ENCODE data around the gene CNTN1. TPM values are rescaled to one million over a fixed set of nuclear protein-coding genes. Genes with fewer than 3 reads are reported as not detected.

CNTN1 gene
- total RNA-seq, 1 donor from 2014 or later = 2.3 TPM

DNA sequence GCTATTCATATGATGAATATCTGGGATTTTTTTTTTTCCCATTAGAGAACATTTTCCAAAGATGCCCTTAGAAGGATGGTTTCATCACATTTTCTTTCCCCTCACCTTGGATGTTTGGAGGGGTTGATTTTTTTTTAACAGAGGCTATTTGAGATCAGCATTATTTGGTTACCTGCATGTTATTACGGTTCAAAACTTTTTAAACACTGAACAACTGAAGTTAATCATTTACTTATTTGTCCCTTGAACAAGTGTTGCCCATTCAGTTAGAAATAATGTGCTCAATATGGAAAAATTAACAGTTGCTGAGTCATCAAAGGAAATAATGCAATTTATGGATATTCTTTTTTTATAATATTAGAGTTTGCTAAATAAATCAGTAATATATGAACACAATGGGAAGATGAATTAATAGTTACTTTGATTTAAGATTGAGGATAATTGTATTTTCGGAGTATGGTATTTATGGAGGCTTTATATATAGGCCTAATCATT lies 26.7 kb downstream of the CNTN1 start:
- TF ChIP-seq, protein P1, sequence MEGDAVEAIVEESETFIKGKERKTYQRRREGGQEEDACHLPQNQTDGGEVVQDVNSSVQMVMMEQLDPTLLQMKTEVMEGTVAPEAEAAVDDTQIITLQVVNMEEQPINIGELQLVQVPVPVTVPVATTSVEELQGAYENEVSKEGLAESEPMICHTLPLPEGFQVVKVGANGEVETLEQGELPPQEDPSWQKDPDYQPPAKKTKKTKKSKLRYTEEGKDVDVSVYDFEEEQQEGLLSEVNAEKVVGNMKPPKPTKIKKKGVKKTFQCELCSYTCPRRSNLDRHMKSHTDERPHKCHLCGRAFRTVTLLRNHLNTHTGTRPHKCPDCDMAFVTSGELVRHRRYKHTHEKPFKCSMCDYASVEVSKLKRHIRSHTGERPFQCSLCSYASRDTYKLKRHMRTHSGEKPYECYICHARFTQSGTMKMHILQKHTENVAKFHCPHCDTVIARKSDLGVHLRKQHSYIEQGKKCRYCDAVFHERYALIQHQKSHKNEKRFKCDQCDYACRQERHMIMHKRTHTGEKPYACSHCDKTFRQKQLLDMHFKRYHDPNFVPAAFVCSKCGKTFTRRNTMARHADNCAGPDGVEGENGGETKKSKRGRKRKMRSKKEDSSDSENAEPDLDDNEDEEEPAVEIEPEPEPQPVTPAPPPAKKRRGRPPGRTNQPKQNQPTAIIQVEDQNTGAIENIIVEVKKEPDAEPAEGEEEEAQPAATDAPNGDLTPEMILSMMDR (conservative IDR thresholded peaks at IDR 0.05; ENCODE audit: low read depth, low read length) = no peak
- DNase-seq (ENCODE audit: low read depth) = no peak

GRCh38 chr12:40723001-40723400 lies 30.8 kb downstream of the CNTN1 start:
- TF ChIP-seq, protein P1 (conservative IDR thresholded peaks at IDR 0.05; ENCODE audit: low read depth, low read length) = no peak
- no peak overlapping the region for H3K4me3 ChIP-seq (ENCODE audit: low read depth, low read length)
- DNase-seq (ENCODE audit: low read depth) = no peak

More for the DNA sequence above, 26.7 kb downstream of the CNTN1 start:
- no peak overlapping the region for H3K4me3 ChIP-seq (ENCODE audit: low read depth, low read length)

- TF ChIP-seq, protein P1 (conservative IDR thresholded peaks at IDR 0.05; ENCODE audit: low read depth, low read length) = no peak
- H3K4me3 ChIP-seq (ENCODE audit: low read depth, low read length) = no peak overlapping the region
- DNase-seq (ENCODE audit: low read depth) = no peak
Observed at GRCh38 chr12:40726366-40726765, 34.1 kb downstream of the CNTN1 start.

DNA sequence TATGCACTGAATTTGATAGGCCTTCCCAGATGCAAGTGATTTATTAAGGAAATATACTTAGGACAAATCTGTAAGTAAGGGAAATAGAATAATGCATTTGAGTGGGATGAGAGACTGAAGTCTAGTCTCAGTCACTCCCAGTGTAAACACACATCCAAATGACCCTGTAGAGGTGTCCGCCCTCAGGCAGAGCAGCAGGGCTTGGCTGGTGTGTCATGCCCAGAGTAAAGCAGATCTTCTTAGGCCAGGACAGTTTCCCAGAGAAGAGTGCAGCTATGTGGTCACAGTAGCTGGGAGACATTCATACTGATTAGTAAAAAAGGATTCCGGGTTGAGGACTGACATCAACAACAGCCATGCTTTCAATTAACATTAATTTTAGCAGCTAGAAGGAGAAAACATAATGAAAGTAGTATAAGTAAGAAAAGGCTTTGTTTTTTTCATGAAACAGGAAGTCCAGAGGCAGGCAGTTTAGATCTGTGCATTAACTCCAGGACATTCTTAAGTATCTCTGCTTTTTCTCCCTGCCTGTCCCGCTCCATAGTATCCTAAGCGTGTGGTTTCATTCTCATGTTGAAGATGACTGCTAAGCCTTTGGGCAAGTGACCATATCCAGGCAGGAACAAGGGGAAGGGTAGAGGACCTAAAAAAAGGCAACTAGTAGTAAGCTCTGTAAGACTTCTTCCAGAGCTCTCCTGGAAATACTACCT lies 35.7 kb downstream of the CNTN1 start:
- H3K4me3 ChIP-seq (ENCODE audit: low read depth, low read length) = no peak overlapping the region
- TF ChIP-seq, protein P1 (conservative IDR thresholded peaks at IDR 0.05; ENCODE audit: low read depth, low read length) = no peak
- DNase-seq (ENCODE audit: low read depth) = no peak

GRCh38 chr12:40730281-40730680 lies 38.0 kb downstream of the CNTN1 start:
- TF ChIP-seq, protein P1 (conservative IDR thresholded peaks at IDR 0.05; ENCODE audit: low read depth, low read length) = no peak
- DNase-seq (ENCODE audit: low read depth) = no peak
- H3K4me3 ChIP-seq (ENCODE audit: low read depth, low read length) = no peak overlapping the region

DNA sequence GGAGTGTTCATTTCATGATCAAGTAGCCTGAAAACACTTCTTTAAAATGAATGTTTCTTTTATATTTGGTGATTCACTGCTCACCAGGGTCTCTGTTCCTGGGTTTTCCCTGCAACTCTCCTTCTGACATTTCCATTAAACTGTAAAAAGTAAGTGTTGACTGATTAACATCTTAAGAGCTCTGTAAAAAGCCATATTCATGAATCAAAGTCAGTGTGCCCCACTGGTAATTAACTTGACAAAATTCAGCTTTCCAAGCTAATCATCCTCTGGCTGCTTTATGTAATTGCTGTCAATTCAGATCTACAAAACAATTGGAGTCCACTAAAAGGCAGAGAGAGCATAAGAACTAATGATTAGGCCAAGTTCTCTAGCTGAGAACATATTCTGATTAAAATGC lies 41.6 kb downstream of the CNTN1 start:
- no peak overlapping the region for H3K4me3 ChIP-seq (ENCODE audit: low read depth, low read length)
- no peak for DNase-seq (ENCODE audit: low read depth)
- TF ChIP-seq, protein P1 (conservative IDR thresholded peaks at IDR 0.05; ENCODE audit: low read depth, low read length) = no peak

DNA sequence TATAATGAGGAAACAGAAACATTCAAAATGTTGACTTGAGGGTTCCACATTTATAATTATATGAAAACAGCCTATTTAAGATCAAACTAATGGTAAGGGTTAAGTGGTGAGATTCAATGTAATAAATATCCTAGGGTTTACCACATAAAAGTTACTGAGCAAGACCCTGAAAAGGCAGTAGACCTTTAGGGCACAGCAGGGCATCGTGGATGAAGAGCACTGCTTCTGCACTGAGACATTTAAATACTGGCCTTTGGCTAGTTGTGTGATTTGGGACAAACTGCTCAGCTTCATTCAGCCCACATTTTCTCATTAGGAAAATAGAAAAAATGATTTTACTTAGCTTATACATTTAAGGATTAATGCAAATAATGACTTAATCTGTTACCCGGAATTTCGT lies 42.0 kb downstream of the CNTN1 start:
- no peak for DNase-seq (ENCODE audit: low read depth)
- TF ChIP-seq, protein P1 (conservative IDR thresholded peaks at IDR 0.05; ENCODE audit: low read depth, low read length) = no peak
- H3K4me3 ChIP-seq (ENCODE audit: low read depth, low read length) = no peak overlapping the region
